ENCODE results near the gene KCNAB1.
"Not testable (repeated sequence)": the region's sequence is repeated elsewhere in the genome, so short reads cannot be mapped to it uniquely, and the experiment has no call there.

- TF ChIP-seq CTCF (IDR thresholded peaks at IDR 0.05; ENCODE audit: control extremely low read depth in 1 of 3, insufficient read depth in 1 of 3, low read depth in 1 of 3, low read length in 3 of 3); EGR1 (IDR thresholded peaks at IDR 0.05; ENCODE audit: borderline replicate concordance, low read depth, low read length); CHD1 (IDR thresholded peaks at IDR 0.05; ENCODE audit: low read depth, low read length); POLR2A (IDR thresholded peaks at IDR 0.05; ENCODE audit: control extremely low read depth in 1 of 2, low read depth in 2 of 2, low read length in 2 of 2); POLR2AphosphoS5 (IDR thresholded peaks at IDR 0.05; ENCODE audit: low read depth, low read length); BACH1 (IDR thresholded peaks at IDR 0.05; ENCODE audit: low read length); TAF1 (IDR thresholded peaks at IDR 0.05; ENCODE audit: low read depth, low read length); NRF1 (IDR thresholded peaks at IDR 0.05; ENCODE audit: low read depth, low read length); EZH2 (IDR thresholded peaks at IDR 0.05; ENCODE audit: low read depth, low read length, severe bottlenecking); TEAD4 (IDR thresholded peaks at IDR 0.05; ENCODE audit: low read depth, low read length); GTF2F1 (IDR thresholded peaks at IDR 0.05; ENCODE audit: borderline replicate concordance, low read depth, low read length); CHD2 (IDR thresholded peaks at IDR 0.05; ENCODE audit: low read length): not testable (repeated sequence)
Measured at GRCh38 chr3:156231221-156231620, 110.8 kb downstream of the KCNAB1 start.

All from H1 (cell line).